Measurements from ENCODE around the gene AIFM1.
A peak's percentile ranks its signal among the peaks of the same experiment; 100 is the strongest.

The AIFM1 gene

DNA sequence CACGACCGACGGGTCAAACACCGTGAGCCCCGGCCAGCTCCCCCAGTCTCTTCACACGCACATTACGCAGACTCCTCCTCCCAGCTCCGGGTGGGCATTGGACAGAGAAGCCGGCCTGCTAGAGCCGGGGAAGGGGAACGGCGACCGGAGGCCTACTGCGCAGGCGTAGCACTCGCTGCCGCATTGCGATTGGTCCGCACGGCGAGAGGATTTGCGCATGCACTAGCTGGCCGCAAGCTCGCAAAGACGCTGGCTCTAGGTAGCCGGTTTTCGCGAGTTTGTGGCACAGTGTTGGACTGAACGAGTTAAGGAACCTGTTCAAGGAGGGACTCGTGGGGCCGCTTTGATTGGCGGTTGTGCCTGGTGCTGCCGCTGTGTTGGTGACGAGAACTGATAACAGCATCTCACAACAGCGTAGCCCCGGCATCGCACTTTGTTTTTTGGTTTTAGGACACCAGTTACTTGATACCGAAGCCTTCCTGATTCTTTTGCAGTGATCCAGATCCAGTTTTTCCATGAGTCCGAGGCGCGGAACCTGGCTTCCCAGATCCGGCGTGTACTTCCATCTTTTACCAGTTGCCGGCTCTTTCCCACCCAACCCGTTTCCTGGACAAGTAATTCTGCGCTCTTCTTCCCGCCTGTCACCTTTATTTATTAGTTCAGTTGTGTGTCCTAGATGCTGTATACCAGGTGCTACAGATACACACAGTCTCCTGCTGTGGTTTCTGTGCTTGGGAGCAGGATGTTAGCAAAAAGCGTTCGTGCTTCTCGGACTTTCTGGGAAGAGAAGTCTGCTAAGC, at the start of gene AIFM1:
Gene AIFM1, minus strand, starts transcription at position 139 of the 800 bp plus-strand sequence. CDS start 185 bp downstream, outside the sequence.
- peak; percentile 80 for DNase-seq (ENCODE audit: low read depth)

- no peak for DNase-seq (ENCODE audit: low read depth)
These were observed 47.7 kb upstream of the AIFM1 start for GRCh38 chrX:130213376-130213775.

GRCh38 chrX:130212371-130212770, 46.7 kb upstream of the AIFM1 start:
- DNase-seq (ENCODE audit: low read depth) = no peak

- no peak for DNase-seq (ENCODE audit: low read depth)
These were observed 46.0 kb upstream of the AIFM1 start for GRCh38 chrX:130211415-130212186.

DNA sequence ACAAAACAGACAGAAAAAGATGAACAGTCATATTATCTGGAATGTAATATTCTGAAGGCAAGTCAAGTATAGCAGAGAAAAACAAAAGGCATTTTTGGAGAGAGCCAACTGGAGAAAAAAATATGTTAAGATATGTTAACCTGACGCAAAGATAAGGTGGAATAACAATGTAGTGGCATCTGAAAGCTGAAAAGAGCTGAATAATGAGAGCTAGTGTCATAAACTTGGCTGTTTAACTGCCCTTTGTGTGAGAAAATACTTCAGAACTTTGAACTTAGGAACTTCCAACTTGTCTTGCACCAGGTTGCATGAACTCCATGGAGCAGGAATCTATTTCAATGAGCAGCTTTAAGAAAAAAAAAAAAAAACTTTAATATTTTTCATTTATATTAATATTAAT, 39.0 kb upstream of the AIFM1 start:
- DNase-seq (ENCODE audit: low read depth) = no peak

- DNase-seq (ENCODE audit: low read depth) = no peak
These were observed 31.8 kb upstream of the AIFM1 start for GRCh38 chrX:130197464-130197863.

- no peak for DNase-seq (ENCODE audit: low read depth)
These were observed 30.8 kb upstream of the AIFM1 start for GRCh38 chrX:130196466-130196865.

DNA sequence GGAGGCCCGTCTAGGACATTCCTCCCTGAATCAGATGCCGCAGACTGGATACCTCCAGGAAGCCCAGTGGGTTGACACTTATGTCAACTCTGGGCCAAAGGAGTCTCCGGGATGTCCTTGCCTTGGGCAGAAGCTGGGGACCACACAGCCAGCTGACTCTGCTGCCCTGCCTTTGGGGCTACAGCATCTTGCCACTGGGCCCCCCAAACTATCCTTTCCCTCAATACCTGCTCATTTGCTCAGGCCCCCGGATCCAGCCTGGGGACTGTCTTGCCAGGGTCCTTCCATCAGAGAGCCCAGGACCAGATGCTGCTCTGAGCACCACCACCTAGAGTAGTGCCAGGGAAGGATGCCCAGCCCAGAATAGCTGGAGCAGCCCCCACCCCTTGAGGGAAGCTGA, 25.2 kb upstream of the AIFM1 start:
- no peak for DNase-seq (ENCODE audit: low read depth)

GRCh38 chrX:130186651-130187050, 21.0 kb upstream of the AIFM1 start:
- no peak for DNase-seq (ENCODE audit: low read depth)

- DNase-seq (ENCODE audit: low read depth) = no peak
These were observed 19.2 kb upstream of the AIFM1 start for GRCh38 chrX:130184857-130185256.

DNA sequence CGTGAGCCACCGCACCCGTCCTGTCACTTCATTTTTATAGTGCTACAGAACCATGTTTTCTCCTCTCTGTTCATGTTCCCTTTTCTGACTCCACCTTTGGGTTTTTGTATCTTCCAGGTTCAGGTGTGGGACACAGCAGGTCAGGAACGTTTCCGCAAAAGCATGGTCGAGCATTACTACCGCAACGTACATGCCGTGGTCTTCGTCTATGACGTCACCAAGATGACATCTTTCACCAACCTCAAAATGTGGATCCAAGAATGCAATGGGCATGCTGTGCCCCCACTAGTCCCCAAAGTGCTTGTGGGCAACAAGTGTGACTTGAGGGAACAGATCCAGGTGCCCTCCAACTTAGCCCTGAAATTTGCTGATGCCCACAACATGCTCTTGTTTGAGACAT, 18.5 kb upstream of the AIFM1 start:
- DNase-seq (ENCODE audit: low read depth) = no peak

DNA sequence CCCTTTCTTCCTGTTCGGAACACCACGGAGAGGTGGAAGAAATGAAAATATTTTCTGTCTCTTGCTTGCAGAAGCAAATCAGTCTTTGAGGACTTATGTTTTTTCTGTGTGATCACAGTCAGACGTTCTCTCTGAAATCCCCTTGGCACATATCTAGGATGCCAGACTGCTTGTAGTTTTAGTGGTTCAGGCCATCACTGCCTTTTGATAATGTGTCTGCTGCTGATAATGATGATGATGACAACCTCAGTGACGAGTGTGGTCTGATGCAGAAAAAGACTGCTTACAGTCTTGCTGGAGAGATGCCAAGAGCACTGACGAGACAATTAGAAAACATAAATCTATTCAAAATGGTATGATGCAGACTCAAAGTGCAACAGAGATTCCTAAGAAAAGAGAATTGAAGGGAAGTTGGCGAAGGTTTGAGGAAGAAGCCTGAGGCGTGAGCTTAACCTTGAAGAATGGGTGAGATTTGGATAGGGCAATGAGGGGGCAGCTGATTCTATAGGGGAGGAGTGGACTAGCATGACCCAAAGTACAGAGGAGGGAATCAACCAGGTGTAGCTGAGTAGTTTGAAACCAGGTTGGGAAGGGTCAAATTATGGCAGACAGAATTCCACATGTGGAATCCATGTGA, 14.1 kb upstream of the AIFM1 start:
- no peak for DNase-seq (ENCODE audit: low read depth)

DNA sequence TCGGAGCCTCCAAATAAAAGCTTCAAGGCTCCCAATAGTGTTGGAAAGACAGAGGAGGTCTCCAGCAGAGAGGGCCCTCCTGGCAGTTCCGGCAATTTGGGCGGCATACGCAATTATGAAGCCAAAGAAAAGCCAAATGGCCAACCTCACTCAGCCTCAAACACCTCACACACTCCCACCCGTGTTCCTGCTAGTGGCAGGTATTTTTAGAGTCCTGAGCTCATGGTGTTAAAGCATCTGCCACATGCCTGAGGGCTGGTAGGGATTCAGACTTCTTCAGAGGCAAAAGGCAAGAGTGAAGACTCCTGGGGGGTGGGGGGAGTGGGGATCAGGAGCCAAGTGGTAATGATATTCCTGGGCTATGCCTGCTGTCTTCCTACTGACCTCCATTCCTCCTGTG, 13.5 kb upstream of the AIFM1 start:
- no peak for DNase-seq (ENCODE audit: low read depth)

DNA sequence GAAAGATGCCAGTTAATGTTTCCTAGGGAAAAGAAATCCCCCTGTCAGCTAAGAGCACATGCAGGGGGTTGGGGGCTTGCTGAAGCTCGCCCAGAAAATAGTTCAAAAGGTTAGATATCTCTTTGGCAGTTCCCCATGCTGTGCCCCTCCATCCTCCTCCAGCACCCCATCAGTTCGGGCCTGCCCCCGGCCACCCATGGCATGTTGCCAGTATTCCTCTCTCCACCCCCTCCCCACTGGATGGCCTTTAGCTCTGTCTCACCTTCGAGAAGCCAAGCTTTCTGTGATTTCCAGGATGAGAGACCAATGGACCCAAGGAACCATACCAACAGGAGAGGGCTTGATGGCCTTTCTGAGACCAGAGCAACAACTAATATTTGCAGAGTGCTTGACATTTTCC, 11.3 kb upstream of the AIFM1 start:
- no peak for DNase-seq (ENCODE audit: low read depth)

GRCh38 chrX:130176354-130176776, 10.7 kb upstream of the AIFM1 start:
- DNase-seq (ENCODE audit: low read depth) = no peak

- no peak for DNase-seq (ENCODE audit: low read depth)
These were observed 9.3 kb upstream of the AIFM1 start for GRCh38 chrX:130174937-130175336.

- DNase-seq (ENCODE audit: low read depth) = no peak
These were observed 8.5 kb upstream of the AIFM1 start for GRCh38 chrX:130174045-130174704.

- no peak for DNase-seq (ENCODE audit: low read depth)
These were observed 7.7 kb upstream of the AIFM1 start for GRCh38 chrX:130173190-130173895.

- no peak for DNase-seq (ENCODE audit: low read depth)
These were observed 6.6 kb upstream of the AIFM1 start for GRCh38 chrX:130172127-130172845.

DNA sequence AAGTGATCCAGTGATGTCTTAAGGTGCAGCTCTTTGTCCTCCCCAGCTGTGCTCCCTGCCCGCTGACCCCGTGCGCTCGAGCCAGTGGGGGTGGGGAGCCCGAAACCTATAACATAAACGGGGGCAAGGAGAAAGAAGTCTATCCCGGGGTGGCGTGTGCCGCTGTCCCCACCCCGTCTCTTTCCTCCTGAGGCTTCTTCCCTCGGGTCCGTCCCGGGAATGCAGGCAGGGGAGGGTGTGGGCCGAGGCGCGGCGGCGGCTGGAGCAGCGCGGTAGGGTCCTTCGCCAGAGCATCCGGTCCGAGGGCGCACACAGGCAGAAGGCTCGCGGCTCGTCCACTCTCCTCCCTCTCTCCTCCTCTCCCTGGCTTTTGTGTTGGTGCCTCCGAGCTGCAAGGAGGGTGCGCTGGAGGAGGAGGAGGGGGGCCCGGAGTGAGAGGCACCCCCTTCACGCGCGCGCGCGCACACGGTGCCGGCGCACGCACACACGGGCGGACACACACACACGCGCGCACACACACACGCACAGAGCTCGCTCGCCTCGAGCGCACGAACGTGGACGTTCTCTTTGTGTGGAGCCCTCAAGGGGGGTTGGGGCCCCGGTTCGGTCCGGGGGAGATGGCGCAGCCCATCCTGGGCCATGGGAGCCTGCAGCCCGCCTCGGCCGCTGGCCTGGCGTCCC, 5.9 kb upstream of the AIFM1 start, which contains the start of gene RAB33A:
Gene RAB33A, plus strand, starts transcription at position 517 of the 681 bp plus-strand sequence. Its CDS starts 101 bp downstream, at position 618.
- DNase-seq (ENCODE audit: low read depth) = no peak

All from non-pigmented ciliary epithelial cell (primary cell).